Neuronal stem cell (in vitro differentiated cells): Measurements from ENCODE around the gene G3BP1.
A peak's percentile ranks its signal among the peaks of the same experiment; 100 is the strongest.

Source experiments
- DNase-seq: peaks from one replicate; pipeline ENCODE4 v3.0.0-alpha.2; 2013; ENCODE audit warnings: low spot score
- H2AFZ ChIP-seq: one replicate; pipeline ENCODE4 v1.6.1; 2013; ENCODE audit warnings: mild to moderate bottlenecking, low read length, inconsistent platforms
- H2AK5ac ChIP-seq: 2 replicates; pipeline ENCODE4 v1.6.1; 2013; ENCODE audit warnings: low read depth, mild to moderate bottlenecking, inconsistent platforms, low read length, moderate library complexity, mixed read lengths
- H2BK120ac ChIP-seq: 2 replicates; pipeline ENCODE4 v1.6.1; 2013; ENCODE audit warnings: low read depth, mild to moderate bottlenecking, inconsistent platforms, low read length, moderate library complexity, mixed read lengths
- H2BK12ac ChIP-seq: one replicate; pipeline ENCODE4 v1.6.1; 2013; ENCODE audit warnings: low read length, inconsistent platforms
- H2BK15ac ChIP-seq: 2 replicates; pipeline ENCODE4 v1.6.1; 2013; ENCODE audit warnings: mild to moderate bottlenecking, low read length, inconsistent platforms, mixed read lengths
- H2BK5ac ChIP-seq: one replicate; pipeline ENCODE4 v1.6.1; 2013; ENCODE audit warnings: inconsistent platforms, mild to moderate bottlenecking, low read length, moderate library complexity
- H3K14ac ChIP-seq: one replicate; pipeline ENCODE4 v1.6.1; 2013; ENCODE audit warnings: low read length, inconsistent platforms
- H3K18ac ChIP-seq: 2 replicates; pipeline ENCODE4 v1.6.1; 2013; ENCODE audit warnings: low read length, inconsistent platforms
- H3K23ac ChIP-seq: 2 replicates; pipeline ENCODE4 v1.6.1; 2013; ENCODE audit warnings: low read depth, mild to moderate bottlenecking, mixed read lengths, low read length, inconsistent platforms; ENCODE audit not compliant: poor library complexity
- H3K27ac ChIP-seq: replicated peaks from 3 replicates; pipeline ENCODE4 v1.5.1; 2013; ENCODE audit warnings: low read length, inconsistent platforms
- H3K27me3 ChIP-seq, 3 experiments: 2 replicates each; pipeline ENCODE4 v1.6.1; 2013; ENCODE audit warnings: low read length in 3 of 3, mild to moderate bottlenecking in 2 of 3, inconsistent platforms in 1 of 3, low read depth in 1 of 3, mixed read lengths in 1 of 3, moderate library complexity in 1 of 3; ENCODE audit not compliant: control insufficient read depth in 3 of 3, insufficient read depth in 3 of 3
- H3K36me3 ChIP-seq, 2 donors: replicated peaks in 1 of 2; 2 replicates each; pipeline ENCODE4 v1.6.1; 2013; ENCODE audit warnings: low read length in 2 of 2; ENCODE audit not compliant: control insufficient read depth in 2 of 2, insufficient read depth in 2 of 2
- H3K4ac ChIP-seq: 2 replicates; pipeline ENCODE4 v1.6.1; 2013; ENCODE audit warnings: inconsistent platforms, mild to moderate bottlenecking, low read length, moderate library complexity
- H3K4me1 ChIP-seq, 2 donors: 1 replicate in 1 of 2; 2 replicates in 1 of 2; pipeline ENCODE4 v1.6.1; 2013; ENCODE audit warnings: low read length in 2 of 2, low read depth in 1 of 2; ENCODE audit not compliant: control insufficient read depth in 2 of 2, insufficient read depth in 1 of 2
- H3K4me2 ChIP-seq: one replicate; pipeline ENCODE4 v1.6.1; 2013; ENCODE audit warnings: mild to moderate bottlenecking, low read length, inconsistent platforms; ENCODE audit not compliant: insufficient read depth, poor library complexity, severe bottlenecking
- H3K4me3 ChIP-seq, 2 donors: 2 replicates each; pipeline ENCODE4 v1.5.1; 2013; ENCODE audit warnings: low read length in 2 of 2, mild to moderate bottlenecking in 2 of 2, inconsistent platforms in 1 of 2, moderate library complexity in 1 of 2
- H3K79me1 ChIP-seq: one replicate; pipeline ENCODE4 v1.6.1; 2013; ENCODE audit warnings: low read depth, mild to moderate bottlenecking, inconsistent platforms, low read length, moderate library complexity
- H3K9ac ChIP-seq: one replicate; pipeline ENCODE4 v1.6.1; 2013; ENCODE audit warnings: mild to moderate bottlenecking, low read depth, low read length, inconsistent platforms; ENCODE audit not compliant: poor library complexity
- H3K9me3 ChIP-seq, 2 donors: replicated peaks in 1 of 2; 2 replicates each; pipeline versions ENCODE3 to v1.6.1; 2013; ENCODE audit warnings: low read length in 2 of 2, mild to moderate bottlenecking in 2 of 2, inconsistent platforms in 1 of 2, low read depth in 1 of 2, mixed read lengths in 1 of 2, moderate library complexity in 1 of 2; ENCODE audit not compliant: control insufficient read depth in 2 of 2, insufficient read depth in 1 of 2
- H4K8ac ChIP-seq: one replicate; pipeline ENCODE4 v1.6.1; 2013; ENCODE audit warnings: low read depth, mild to moderate bottlenecking, inconsistent platforms, low read length, moderate library complexity
- H4K91ac ChIP-seq: one replicate; pipeline ENCODE4 v1.6.1; 2013; ENCODE audit warnings: low read length, low read depth, mild to moderate bottlenecking, inconsistent platforms; ENCODE audit not compliant: poor library complexity
- WGBS, 2 donors: extraction: QIAGEN DNeasy Blood & Tissue Kit; methylation state at CpG; one replicate each; pipeline ENCODE4 v1.1.7; 2013; ENCODE audit warnings: missing lambda C conversion rate in 2 of 2, mixed read lengths in 1 of 2; ENCODE audit not compliant: insufficient read length in 2 of 2, insufficient replicate concordance in 1 of 2; ENCODE audit errors: extremely low coverage in 2 of 2; 5-methylcytosine and 5-hydroxymethylcytosine counted together

G3BP1 gene

DNA sequence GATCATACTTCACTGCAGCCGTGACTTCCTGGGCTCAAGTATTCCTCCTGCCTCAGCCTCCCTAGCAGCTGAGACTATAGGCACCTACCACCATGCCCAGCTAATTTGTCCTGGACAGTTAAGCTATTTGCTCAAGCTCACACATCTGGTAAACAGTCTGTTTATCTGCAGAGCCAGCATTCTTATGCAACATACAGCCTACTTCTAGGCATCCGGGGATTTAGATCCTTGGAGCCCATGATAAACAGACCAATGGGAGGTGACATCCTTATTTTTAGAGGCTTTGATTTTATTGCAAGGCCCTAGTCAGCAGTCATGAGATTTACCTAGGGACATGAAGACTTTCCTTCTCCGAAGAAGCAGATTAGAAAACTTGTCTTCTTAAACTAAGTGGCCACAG is 34.3 kb upstream of the G3BP1 start:
- H3K79me1 ChIP-seq, result no peaks in the 10 kb centered on the region

GRCh38 chr5:151738125-151738848 is 33.5 kb upstream of the G3BP1 start:
- H3K36me3 ChIP-seq, result peaks cover 0 to 4% of the 10 kb centered on the region in 2 donors
- H3K27me3 ChIP-seq, result no peaks in the 10 kb centered on the region
- H3K4me1 ChIP-seq, result peaks cover 5 to 9% of the 10 kb centered on the region in 2 donors
- no peak overlapping the region for H3K14ac ChIP-seq
- H3K4me3 ChIP-seq, result no peak overlapping the region
- no peak overlapping the region for H3K9ac ChIP-seq
- no peak overlapping the region for H3K4ac ChIP-seq
- H2BK120ac ChIP-seq, result no peak overlapping the region
- no CpG with 5 or more reads among the region's 9 CpGs for WGBS, 2 donors
- H3K18ac ChIP-seq, result no peak overlapping the region
- H3K23ac ChIP-seq, result no peak overlapping the region
- H3K4me2 ChIP-seq, result no peak overlapping the region
- no peak overlapping the region for H2AFZ ChIP-seq
- no peak for DNase-seq
- no peak overlapping the region for H2BK15ac ChIP-seq
- no peak overlapping the region for H2BK5ac ChIP-seq
- no peak overlapping the region for H4K91ac ChIP-seq
- H4K8ac ChIP-seq, result no peak overlapping the region
- H3K9me3 ChIP-seq, result no peaks in the 10 kb centered on the region
- no peaks in the 10 kb centered on the region for H3K79me1 ChIP-seq
- no peak overlapping the region for H3K27ac ChIP-seq
- no peak overlapping the region for H2AK5ac ChIP-seq
- no peak overlapping the region for H2BK12ac ChIP-seq

More for the DNA sequence above, 34.3 kb upstream of the G3BP1 start:
- Histone ChIP-seq H3K23ac (no peak overlapping the region), H4K91ac (no peak overlapping the region), H3K9ac (no peak overlapping the region), H3K4me3 (no peak overlapping the region), H2BK5ac (no peak overlapping the region), H3K14ac (no peak overlapping the region), H3K18ac (no peak overlapping the region), H2AFZ (no peak overlapping the region), H4K8ac (no peak overlapping the region), H3K4me1 (peaks cover 5 to 9% of the 10 kb centered on the region in 2 donors), H3K27me3 (no peaks in the 10 kb centered on the region), H3K27ac (no peak overlapping the region), H2BK12ac (no peak overlapping the region), H2BK15ac (no peak overlapping the region), H2AK5ac (no peak overlapping the region), H3K4me2 (no peak overlapping the region), H3K9me3 (no peaks in the 10 kb centered on the region), H2BK120ac (no peak overlapping the region), H3K4ac (no peak overlapping the region), H3K36me3 (no peaks in the 10 kb centered on the region)
- no CpG with 5 or more reads among the region's 3 CpGs for WGBS, 2 donors
- no peak for DNase-seq

DNA sequence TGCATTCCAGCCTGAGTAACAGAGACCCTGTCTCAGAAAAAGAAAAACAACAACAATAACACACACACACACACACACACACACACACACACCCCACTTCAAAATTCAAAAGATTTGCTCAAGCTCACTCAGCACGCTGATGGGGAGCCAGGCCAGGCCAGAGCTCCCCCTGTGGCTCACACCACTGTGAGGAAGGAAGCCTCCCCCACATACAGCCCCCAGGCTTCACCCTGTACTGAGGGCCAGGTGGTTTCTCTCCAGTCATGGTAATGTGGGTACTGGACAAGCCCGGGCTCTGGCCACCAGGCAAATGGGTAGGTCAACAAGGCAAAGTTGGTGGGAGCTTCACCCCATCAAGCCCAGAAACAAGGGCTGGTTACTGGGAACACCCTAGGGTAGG is 32.4 kb upstream of the G3BP1 start:
- H2AK5ac ChIP-seq, result no peak overlapping the region
- no peak overlapping the region for H3K18ac ChIP-seq
- H3K14ac ChIP-seq, result no peak overlapping the region
- H2AFZ ChIP-seq, result peak overlapping the region; percentile 87
- H3K4me2 ChIP-seq, result no peak overlapping the region
- H3K27me3 ChIP-seq, result no peaks in the 10 kb centered on the region
- no peak overlapping the region for H4K8ac ChIP-seq
- H3K9ac ChIP-seq, result no peak overlapping the region
- H3K4me1 ChIP-seq, result peaks cover 5 to 9% of the 10 kb centered on the region in 2 donors
- no peak overlapping the region for H2BK12ac ChIP-seq
- no peak overlapping the region for H2BK15ac ChIP-seq
- no peaks in the 10 kb centered on the region for H3K79me1 ChIP-seq
- no peak overlapping the region for H2BK5ac ChIP-seq
- no CpG with 5 or more reads among the region's 2 CpGs for WGBS, 2 donors
- no peak overlapping the region for H3K4me3 ChIP-seq
- H4K91ac ChIP-seq, result peak overlapping the region; percentile 14
- no peak overlapping the region for H3K27ac ChIP-seq
- no peak overlapping the region for H3K23ac ChIP-seq
- no peak for DNase-seq
- peaks cover 0 to 15% of the 10 kb centered on the region in 2 donors for H3K36me3 ChIP-seq
- no peak overlapping the region for H3K4ac ChIP-seq
- H2BK120ac ChIP-seq, result no peak overlapping the region
- no peaks in the 10 kb centered on the region for H3K9me3 ChIP-seq

GRCh38 chr5:151739939-151740335 is 31.8 kb upstream of the G3BP1 start:
- Histone ChIP-seq H3K36me3 (peaks cover 0 to 19% of the 10 kb centered on the region in 2 donors), H3K4ac (no peak overlapping the region), H2BK5ac (no peak overlapping the region), H3K4me2 (no peak overlapping the region), H3K79me1 (no peaks in the 10 kb centered on the region), H3K14ac (no peak overlapping the region), H3K9me3 (no peaks in the 10 kb centered on the region), H2BK15ac (no peak overlapping the region), H4K91ac (no peak overlapping the region), H3K4me1 (peaks cover 5 to 9% of the 10 kb centered on the region in 2 donors), H3K4me3 (no peak overlapping the region), H4K8ac (no peak overlapping the region), H2BK120ac (no peak overlapping the region), H2BK12ac (no peak overlapping the region), H3K9ac (peak overlapping the region; percentile 13), H2AK5ac (no peak overlapping the region), H3K23ac (no peak overlapping the region), H3K18ac (no peak overlapping the region), H3K27ac (no peak overlapping the region), H2AFZ (peak overlapping the region; percentile 87), H3K27me3 (no peaks in the 10 kb centered on the region)
- WGBS, 2 donors, result no CpG with 5 or more reads among the region's 4 CpGs
- no peak for DNase-seq
